PC-9 (cell line): Measurements from ENCODE around the gene SPOP.

Experiments used
- EZH2 ChIP-seq: fragments of 200-600 bp; sonication (generic); IDR thresholded peaks from 2 replicates; pipeline ENCODE4 v1.8.0; 2017; ENCODE audit warnings: antibody characterized with exemption, low read depth
- TF ChIP-seq, protein P1 (sequence below): fragments of 200-600 bp; sonication (generic); conservative IDR thresholded peaks from 2 replicates; pipeline ENCODE4 v1.6.1; 2017; ENCODE audit warnings: mixed run types, antibody characterized with exemption, mild to moderate bottlenecking, moderate library complexity

DNA sequence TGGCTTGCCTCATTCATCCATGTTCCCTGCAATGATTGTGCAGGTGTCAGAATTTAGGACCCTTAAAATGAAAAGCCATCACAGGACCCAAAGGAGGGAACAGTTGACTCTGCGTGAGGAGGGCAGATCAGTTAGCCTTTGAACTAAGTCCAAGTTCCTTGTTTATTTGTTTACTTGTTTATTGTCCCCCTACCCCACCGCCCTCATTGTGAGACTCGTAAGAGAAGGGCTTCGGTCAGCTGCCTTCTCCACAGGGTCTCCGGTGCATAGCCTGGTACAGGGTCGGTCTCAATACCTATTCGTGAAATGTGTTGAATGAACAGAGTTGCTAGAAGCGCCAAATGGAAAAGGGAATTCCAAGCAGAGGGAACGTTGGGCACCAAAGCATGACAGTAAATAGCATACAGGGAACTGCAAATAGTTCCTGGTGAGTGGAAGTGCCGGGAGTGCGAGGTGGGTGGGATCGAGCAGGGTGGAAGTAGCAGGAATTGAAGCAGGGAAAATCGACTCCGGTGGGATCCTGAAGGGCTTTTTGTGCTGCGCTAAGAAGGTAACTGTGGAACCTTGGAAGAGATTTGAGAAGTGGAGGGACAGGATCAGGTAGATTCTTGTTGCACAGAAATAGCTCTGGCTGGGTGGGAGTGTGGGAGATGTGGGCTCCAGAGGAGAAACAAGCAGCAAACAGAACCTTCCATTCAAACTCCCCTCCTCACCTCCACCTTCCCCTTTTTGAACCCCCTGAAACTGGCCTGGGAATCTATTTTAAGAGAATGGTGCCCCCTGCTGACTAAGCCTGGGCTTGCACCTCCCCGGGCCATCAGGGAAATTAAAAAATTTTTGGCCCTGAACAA is 17.2 kb upstream of the SPOP start:
- TF ChIP-seq, protein P1, sequence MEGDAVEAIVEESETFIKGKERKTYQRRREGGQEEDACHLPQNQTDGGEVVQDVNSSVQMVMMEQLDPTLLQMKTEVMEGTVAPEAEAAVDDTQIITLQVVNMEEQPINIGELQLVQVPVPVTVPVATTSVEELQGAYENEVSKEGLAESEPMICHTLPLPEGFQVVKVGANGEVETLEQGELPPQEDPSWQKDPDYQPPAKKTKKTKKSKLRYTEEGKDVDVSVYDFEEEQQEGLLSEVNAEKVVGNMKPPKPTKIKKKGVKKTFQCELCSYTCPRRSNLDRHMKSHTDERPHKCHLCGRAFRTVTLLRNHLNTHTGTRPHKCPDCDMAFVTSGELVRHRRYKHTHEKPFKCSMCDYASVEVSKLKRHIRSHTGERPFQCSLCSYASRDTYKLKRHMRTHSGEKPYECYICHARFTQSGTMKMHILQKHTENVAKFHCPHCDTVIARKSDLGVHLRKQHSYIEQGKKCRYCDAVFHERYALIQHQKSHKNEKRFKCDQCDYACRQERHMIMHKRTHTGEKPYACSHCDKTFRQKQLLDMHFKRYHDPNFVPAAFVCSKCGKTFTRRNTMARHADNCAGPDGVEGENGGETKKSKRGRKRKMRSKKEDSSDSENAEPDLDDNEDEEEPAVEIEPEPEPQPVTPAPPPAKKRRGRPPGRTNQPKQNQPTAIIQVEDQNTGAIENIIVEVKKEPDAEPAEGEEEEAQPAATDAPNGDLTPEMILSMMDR, result peak; percentile 99
- TF ChIP-seq EZH2, result no peak
